Mucosa of stomach (tissue), 1 donor: ENCODE data around the gene TMEM171.
A peak's percentile ranks its signal among the peaks of the same experiment; 100 is the strongest.

ENCODE experiments used
- H3K27me3 ChIP-seq: one replicate; pipeline ENCODE4 v1.7.0; 2013; ENCODE audit warnings: mild to moderate bottlenecking, low read length; ENCODE audit not compliant: control insufficient read depth, insufficient read depth
- H3K36me3 ChIP-seq: one replicate; pipeline ENCODE4 v1.7.0; 2013; ENCODE audit warnings: low read length; ENCODE audit not compliant: control insufficient read depth, insufficient read depth
- H3K4me1 ChIP-seq: one replicate; pipeline ENCODE4 v1.7.0; 2013; ENCODE audit warnings: mild to moderate bottlenecking, low read length; ENCODE audit not compliant: control insufficient read depth, insufficient read depth
- H3K4me3 ChIP-seq: one replicate; pipeline ENCODE4 v1.7.0; 2013; ENCODE audit warnings: low read length
- H3K9ac ChIP-seq: one replicate; pipeline ENCODE4 v1.7.0; 2013; ENCODE audit warnings: mild to moderate bottlenecking, low read length, moderate library complexity
- H3K9me3 ChIP-seq: one replicate; pipeline ENCODE4 v1.7.0; 2013; ENCODE audit warnings: mild to moderate bottlenecking, low read length, moderate library complexity; ENCODE audit not compliant: control insufficient read depth
- donor health status: Pancreatic carcinoma.

TMEM171 gene

DNA sequence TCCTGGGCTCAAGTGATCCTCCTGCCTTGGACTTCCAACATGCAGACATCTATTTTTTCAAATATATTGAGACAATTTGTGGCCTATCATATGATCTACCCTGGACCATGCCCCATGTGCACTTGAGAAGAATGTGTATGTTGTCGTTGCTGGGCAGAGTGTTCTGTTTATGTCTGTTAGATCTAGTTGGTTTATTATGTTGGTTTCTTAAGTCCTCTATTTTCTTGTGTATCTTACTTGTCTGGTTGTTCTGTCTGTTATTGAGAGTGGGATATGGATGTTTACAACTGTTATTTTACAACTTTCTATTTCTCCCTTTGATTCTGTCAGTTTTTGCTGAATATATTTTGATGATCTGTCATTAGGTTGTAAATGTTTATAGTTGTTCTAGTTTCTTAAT, 10.2 kb upstream of the TMEM171 start:
- no peaks in the 10 kb centered on the region for H3K9me3 ChIP-seq
- no peaks in the 10 kb centered on the region for H3K36me3 ChIP-seq
- H3K27me3 ChIP-seq: no peaks in the 10 kb centered on the region
- H3K4me3 ChIP-seq: no peak overlapping the region
- peaks cover 30% of the 10 kb centered on the region for H3K4me1 ChIP-seq
- H3K9ac ChIP-seq: no peak overlapping the region

DNA sequence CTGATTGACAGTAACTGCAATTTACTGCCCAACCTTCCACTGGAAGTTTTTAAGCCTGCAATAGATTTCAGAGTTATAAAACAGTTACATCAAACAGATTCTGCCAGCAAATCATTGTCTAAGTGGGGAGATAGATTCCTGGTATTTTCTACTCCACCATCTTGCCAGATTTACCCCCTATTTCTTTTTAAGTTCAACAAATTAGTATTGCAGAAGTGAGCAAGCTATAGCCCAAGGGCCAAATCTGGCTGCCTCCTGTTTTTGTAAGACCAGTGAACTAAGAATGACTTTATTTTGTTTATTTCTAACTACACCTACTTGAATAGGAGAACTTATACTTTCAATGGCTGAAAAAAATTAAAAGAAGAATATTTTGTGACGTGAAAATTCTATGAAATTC, 8.8 kb upstream of the TMEM171 start:
- Histone ChIP-seq H3K4me3 (no peak overlapping the region), H3K9me3 (no peaks in the 10 kb centered on the region), H3K9ac (no peak overlapping the region), H3K4me1 (peaks cover 42% of the 10 kb centered on the region), H3K27me3 (no peaks in the 10 kb centered on the region), H3K36me3 (no peaks in the 10 kb centered on the region)

DNA sequence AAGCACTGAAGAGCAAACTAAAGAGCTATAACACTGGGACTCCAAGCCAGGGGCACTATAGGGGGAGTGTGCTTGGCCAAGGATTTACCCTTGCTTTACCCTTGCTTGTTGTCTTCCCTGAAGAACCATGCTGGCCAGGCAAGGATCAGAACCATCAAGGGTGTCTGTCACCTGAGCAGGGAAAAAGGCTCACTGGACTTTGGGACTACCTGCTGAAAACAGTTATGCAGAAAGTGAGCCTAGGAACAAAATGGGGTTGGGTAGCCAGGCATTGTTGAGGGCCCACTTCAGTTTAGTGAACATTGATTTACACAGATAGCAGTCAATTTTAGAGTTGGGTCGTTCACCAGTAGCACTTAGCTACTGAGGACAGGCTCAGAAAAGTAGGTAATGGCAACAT, 8.0 kb upstream of the TMEM171 start:
- no peak overlapping the region for H3K4me3 ChIP-seq
- no peaks in the 10 kb centered on the region for H3K27me3 ChIP-seq
- H3K4me1 ChIP-seq: peaks cover 42% of the 10 kb centered on the region
- H3K9me3 ChIP-seq: no peaks in the 10 kb centered on the region
- H3K9ac ChIP-seq: no peak overlapping the region
- no peaks in the 10 kb centered on the region for H3K36me3 ChIP-seq

DNA sequence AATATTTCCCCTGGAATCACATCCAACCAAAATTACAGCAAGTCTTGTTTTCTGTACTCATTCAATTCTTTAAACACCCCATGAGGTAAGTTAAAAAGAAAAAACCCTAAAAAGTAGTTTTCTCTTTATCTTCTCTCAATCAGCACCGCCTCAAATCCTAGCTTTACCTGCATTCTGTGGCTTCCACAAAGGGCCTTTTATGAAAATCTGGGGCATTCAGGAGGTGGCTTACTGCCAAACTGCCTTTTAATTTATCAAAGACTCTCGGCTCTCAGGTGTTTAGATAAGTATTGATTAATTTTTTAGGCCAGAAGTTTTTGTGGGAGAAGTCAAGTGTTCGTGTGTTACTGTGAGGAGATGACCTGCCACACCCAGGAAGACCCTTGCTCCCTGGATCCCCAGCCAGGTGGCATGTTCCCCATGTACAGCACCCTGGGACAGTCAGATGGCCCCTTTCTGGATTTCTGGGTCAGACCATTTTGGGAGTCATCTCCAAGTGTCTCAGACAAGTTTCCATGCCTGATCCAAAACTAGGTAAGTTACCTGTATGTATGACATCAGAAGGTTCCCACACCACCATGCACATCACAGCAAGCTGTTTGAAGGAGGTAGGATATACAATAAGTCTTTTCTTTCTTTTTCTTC, 6.2 kb upstream of the TMEM171 start:
- H3K4me3 ChIP-seq: no peak overlapping the region
- no peaks in the 10 kb centered on the region for H3K9me3 ChIP-seq
- H3K4me1 ChIP-seq: peaks cover 46% of the 10 kb centered on the region
- no peaks in the 10 kb centered on the region for H3K27me3 ChIP-seq
- H3K9ac ChIP-seq: no peak overlapping the region
- H3K36me3 ChIP-seq: no peaks in the 10 kb centered on the region

DNA sequence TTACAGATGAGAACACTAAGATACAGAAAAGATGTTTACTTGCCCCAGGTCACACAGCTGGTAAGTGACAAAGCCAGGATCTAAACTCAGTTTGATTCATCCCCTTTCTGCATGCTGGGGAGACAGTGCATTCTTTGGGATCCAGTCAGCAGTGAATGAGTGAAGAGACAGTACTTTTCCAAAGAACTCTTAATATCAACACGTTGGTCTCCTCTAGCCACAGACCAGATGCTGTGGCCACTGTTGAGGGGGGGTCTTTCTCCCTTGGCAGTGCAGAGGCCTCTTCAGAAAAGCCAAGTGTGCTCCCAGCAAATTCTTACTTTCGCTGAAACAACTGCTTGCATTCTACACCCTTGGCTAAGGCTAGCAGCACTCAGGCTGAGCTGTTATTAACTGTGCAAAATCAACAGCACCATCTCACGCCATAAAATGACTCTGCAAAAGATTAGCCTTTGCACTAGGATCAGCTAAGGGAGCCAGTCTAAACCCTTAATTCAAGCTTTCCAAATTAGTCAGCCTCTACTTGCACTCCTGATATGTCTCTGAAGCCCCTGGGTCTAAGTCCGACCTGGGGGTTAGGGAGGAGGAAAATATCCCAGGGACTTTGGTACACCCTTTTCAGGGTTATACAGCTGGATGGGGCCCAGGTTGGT, 4.8 kb upstream of the TMEM171 start:
- Histone ChIP-seq H3K9ac (no peak overlapping the region), H3K4me3 (no peak overlapping the region), H3K27me3 (no peaks in the 10 kb centered on the region), H3K4me1 (peaks cover 54% of the 10 kb centered on the region), H3K36me3 (no peaks in the 10 kb centered on the region), H3K9me3 (no peaks in the 10 kb centered on the region)

DNA sequence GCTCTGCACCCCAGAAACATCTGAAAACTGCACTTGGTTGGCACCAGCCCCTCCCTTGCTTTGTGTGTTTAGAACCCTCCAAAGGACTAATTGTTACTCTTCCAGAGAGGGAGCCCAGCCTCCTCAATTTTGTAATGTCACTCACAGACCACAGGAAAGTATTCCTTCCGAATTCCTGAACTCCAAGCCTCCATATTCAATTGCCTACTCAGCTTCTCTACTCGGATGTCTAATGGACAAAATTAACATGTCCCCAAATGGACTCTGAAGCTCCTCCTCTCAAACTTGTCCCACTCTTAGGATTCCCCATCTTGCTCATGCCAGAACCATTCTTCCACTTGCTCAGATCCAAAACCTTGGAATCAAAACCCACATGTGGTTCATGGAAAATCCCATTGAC, 3.9 kb upstream of the TMEM171 start:
- Histone ChIP-seq H3K4me1 (peaks cover 54% of the 10 kb centered on the region), H3K9me3 (no peaks in the 10 kb centered on the region), H3K4me3 (no peak overlapping the region), H3K36me3 (no peaks in the 10 kb centered on the region), H3K9ac (no peak overlapping the region), H3K27me3 (no peaks in the 10 kb centered on the region)

DNA sequence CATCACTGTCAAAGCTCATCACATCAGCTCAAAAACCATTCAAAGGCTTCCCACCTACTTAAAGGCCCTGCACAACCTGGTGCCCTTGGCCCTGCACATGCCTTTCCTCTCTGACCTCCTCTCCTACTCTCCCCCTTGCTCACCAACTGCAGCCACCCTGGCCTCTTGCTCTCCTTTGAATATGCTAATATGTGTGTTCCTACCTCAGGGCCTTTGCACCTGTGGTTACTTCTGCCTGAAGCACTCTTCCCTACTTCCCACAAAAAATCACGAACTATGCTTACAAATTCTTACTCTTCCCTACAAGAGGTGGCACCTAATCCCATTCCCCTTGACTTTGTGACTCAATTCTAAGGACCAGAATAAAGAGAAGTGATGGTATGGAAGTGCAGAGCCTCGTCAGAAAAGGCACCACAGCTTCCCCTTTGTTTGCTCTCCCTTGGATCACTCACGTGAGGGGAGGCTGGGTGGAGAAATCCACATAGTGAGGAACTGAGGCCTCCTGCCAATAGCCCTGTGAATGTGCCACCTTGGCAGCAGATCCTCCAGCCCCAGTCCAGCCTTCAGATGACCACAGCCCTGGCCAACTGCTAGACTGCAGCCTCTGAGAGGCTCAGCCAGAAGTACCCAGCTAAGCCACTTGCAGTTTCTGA, 3.2 kb upstream of the TMEM171 start:
- H3K9ac ChIP-seq: no peak overlapping the region
- no peak overlapping the region for H3K4me3 ChIP-seq
- H3K27me3 ChIP-seq: no peaks in the 10 kb centered on the region
- peaks cover 53% of the 10 kb centered on the region for H3K4me1 ChIP-seq
- no peaks in the 10 kb centered on the region for H3K9me3 ChIP-seq
- no peaks in the 10 kb centered on the region for H3K36me3 ChIP-seq

DNA sequence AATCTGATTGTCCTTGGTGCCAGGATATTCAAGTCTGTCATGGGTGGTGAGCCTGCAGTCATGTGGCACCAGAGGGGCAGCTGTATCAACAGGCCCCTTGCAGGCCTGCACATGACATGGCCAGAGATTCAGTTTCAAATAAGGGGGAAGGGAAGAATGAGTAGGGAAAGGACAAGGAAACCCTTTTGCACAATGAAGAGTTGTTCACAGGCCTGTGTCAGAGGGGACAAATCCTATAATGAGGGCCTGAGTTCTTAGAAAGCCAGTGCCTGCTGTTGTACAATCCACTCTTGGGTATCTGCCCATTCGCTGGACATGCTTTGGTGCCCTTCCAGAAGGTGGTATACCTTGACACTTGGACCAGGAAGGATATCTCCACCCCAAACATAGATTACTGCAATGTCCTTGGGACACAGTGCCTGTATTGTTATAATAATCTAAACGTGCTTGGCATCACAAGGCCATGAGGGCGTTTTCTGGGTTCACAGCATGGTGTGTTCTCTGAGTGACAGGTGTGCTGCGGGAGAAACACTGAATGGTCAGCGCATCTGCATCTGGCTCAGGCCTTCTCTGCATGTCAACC, 1.9 kb upstream of the TMEM171 start:
- no peaks in the 10 kb centered on the region for H3K9me3 ChIP-seq
- H3K9ac ChIP-seq: no peak overlapping the region
- no peak overlapping the region for H3K4me3 ChIP-seq
- no peaks in the 10 kb centered on the region for H3K36me3 ChIP-seq
- H3K4me1 ChIP-seq: peaks cover 47% of the 10 kb centered on the region
- H3K27me3 ChIP-seq: no peaks in the 10 kb centered on the region

DNA sequence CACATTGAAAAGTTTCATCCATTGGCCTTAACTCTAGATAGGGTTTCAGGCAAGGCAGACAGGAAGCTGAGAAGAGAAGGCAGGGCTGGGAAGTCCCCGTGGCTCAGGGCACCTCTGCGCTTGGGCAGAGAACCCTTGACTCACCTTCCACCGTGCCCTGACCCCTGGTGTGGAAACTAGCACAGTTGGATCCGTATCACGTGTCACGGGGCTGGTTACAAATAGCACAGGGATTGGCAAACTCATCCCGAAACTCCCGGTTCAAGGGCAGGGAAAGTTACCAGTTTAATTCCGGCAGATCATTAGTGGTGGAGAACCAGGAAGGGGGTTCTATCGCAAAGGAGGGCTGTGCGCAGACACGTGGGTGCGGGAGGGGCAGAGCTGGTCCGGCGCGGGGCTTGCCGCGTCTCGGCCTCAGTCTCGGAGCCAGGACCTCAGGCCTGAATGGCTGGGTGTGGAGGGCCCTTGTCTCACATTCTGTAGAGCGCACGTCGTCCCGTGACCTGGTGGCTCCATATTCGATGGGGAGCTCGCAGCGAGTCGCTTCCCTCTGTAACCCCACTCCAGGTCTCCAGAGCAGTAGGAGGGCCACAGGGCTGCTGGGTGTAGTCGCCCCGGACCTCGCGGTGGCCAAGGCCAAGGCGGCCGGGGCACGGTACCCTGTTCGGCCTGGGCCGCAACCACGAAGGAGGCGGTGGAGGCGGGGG, 771 bp upstream of the TMEM171 start:
- no peak overlapping the region for H3K4me3 ChIP-seq
- no peaks in the 10 kb centered on the region for H3K27me3 ChIP-seq
- peaks cover 36% of the 10 kb centered on the region for H3K4me1 ChIP-seq
- peak overlapping the region; percentile 69 for H3K9ac ChIP-seq
- no peaks in the 10 kb centered on the region for H3K9me3 ChIP-seq
- no peaks in the 10 kb centered on the region for H3K36me3 ChIP-seq

DNA sequence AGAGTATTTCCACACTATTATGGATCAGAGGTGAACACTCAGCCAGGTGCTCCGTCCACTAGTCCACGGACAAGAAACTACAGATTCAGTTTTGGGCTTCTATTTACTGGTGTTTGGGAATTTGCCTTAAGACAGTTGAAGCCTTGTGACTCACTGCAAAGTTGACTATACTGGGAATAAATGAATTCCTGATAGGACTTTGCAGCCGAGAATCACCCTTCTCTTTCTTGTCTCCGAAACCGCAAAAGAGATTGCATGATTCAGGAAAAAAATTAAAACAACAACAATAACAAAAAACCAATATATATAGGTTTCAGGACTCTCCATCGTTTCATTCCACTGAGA, 716 bp downstream of the TMEM171 start:
- Histone ChIP-seq H3K4me1 (peaks cover 32% of the 10 kb centered on the region), H3K9ac (peak overlapping the region; percentile 85), H3K9me3 (no peaks in the 10 kb centered on the region), H3K27me3 (no peaks in the 10 kb centered on the region), H3K36me3 (no peaks in the 10 kb centered on the region), H3K4me3 (peak overlapping the region; percentile 40)

DNA sequence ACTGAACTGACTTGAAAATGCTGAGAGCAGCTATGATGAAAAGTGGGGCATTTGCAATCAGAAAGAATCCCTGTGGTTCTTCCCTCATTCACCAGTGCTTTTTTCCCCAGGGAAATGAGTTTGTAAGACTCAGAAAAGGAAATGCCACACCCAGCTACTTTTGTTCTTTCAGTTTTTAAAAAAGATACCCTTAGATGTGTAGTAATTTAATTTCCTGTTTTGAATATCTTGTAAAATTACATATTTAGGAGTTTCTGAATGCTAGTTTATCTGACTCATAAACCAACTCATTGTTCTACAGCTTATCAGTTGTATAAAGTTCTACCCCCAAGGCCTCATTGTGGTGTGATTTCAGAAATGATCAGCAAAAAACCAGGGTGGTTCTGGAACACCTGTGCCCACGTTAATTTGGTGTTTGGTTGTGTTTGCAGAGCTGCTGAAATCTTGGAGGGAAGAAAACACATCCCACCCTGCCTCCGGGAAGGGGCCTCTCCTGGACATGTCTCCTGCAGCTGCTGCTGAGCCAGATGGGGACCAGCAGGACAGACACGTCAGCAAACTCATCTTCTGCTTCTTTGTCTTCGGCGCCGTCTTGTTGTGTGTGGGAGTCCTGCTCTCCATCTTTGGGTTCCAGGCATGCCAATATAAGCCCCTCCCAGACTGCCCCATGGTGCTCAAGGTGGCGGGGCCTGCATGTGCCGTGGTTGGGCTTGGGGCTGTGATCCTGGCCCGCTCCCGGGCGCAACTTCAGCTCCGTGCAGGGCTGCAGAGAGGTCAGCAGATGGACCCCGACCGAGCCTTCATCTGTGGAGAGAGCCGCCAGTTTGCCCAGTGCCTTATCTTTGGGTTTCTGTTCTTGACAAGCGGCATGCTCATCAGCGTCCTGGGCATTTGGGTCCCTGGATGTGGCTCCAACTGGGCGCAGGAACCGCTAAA, 2.8 kb downstream of the TMEM171 start:
- Histone ChIP-seq H3K4me3 (no peak overlapping the region), H3K27me3 (no peaks in the 10 kb centered on the region), H3K36me3 (no peaks in the 10 kb centered on the region), H3K9me3 (no peaks in the 10 kb centered on the region), H3K9ac (no peak overlapping the region), H3K4me1 (peaks cover 33% of the 10 kb centered on the region)
